IPS-18a (cell line): ENCODE results near the gene GSG1L.

ENCODE experiments used
- H3K27ac ChIP-seq: one replicate; pipeline ENCODE4 v1.5.1; 2013; ENCODE audit warnings: low read length
- H3K27me3 ChIP-seq: one replicate; pipeline ENCODE4 v1.6.1; 2013; ENCODE audit warnings: mild to moderate bottlenecking, low read length; ENCODE audit not compliant: control insufficient read depth, insufficient read depth
- H3K36me3 ChIP-seq: one replicate; pipeline ENCODE4 v1.6.1; 2013; ENCODE audit warnings: low read depth, low read length; ENCODE audit not compliant: control insufficient read depth
- H3K4me1 ChIP-seq: one replicate; pipeline ENCODE4 v1.6.1; 2013; ENCODE audit warnings: low read depth, low read length; ENCODE audit not compliant: control insufficient read depth
- H3K4me3 ChIP-seq: one replicate; pipeline ENCODE4 v1.5.1; 2013; ENCODE audit warnings: low read length
- H3K9ac ChIP-seq: one replicate; pipeline ENCODE4 v1.6.1; 2013; ENCODE audit warnings: mild to moderate bottlenecking, low read length, moderate library complexity
- H3K9me3 ChIP-seq: one replicate; pipeline ENCODE4 v1.6.1; 2013; ENCODE audit warnings: low read depth, low read length; ENCODE audit not compliant: control insufficient read depth

GSG1L gene

GRCh38 chr16:27928542-27928941, 135.0 kb downstream of the GSG1L start:
- no peaks in the 10 kb centered on the region for H3K4me1 ChIP-seq
- no peak overlapping the region for H3K9ac ChIP-seq
- no peak overlapping the region for H3K27ac ChIP-seq
- H3K36me3 ChIP-seq, result no peaks in the 10 kb centered on the region
- H3K9me3 ChIP-seq, result no peaks in the 10 kb centered on the region
- H3K4me3 ChIP-seq, result no peak overlapping the region
- H3K27me3 ChIP-seq, result no peaks in the 10 kb centered on the region

GRCh38 chr16:27927266-27927901, 136.1 kb downstream of the GSG1L start:
- Histone ChIP-seq H3K9me3 (no peaks in the 10 kb centered on the region), H3K4me1 (no peaks in the 10 kb centered on the region)

GRCh38 chr16:27925612-27926011, 137.9 kb downstream of the GSG1L start:
- no peaks in the 10 kb centered on the region for H3K36me3 ChIP-seq
- no peaks in the 10 kb centered on the region for H3K9me3 ChIP-seq
- peaks cover 3% of the 10 kb centered on the region for H3K4me1 ChIP-seq
- no peak overlapping the region for H3K4me3 ChIP-seq
- H3K9ac ChIP-seq, result no peak overlapping the region
- no peaks in the 10 kb centered on the region for H3K27me3 ChIP-seq
- H3K27ac ChIP-seq, result no peak overlapping the region

More at GRCh38 chr16:27927266-27927901, 136.1 kb downstream of the GSG1L start:
- Histone ChIP-seq H3K27ac (no peak overlapping the region), H3K4me3 (no peak overlapping the region), H3K27me3 (no peaks in the 10 kb centered on the region), H3K36me3 (no peaks in the 10 kb centered on the region), H3K9ac (no peak overlapping the region)

- Histone ChIP-seq H3K36me3 (no peaks in the 10 kb centered on the region), H3K27me3 (no peaks in the 10 kb centered on the region), H3K9me3 (no peaks in the 10 kb centered on the region), H3K4me3 (no peak overlapping the region), H3K4me1 (peaks cover 10% of the 10 kb centered on the region), H3K27ac (no peak overlapping the region), H3K9ac (no peak overlapping the region)
These were observed 138.9 kb downstream of the GSG1L start for GRCh38 chr16:27924411-27925118.

- H3K27ac ChIP-seq, result no peak overlapping the region
- H3K27me3 ChIP-seq, result no peaks in the 10 kb centered on the region
- no peaks in the 10 kb centered on the region for H3K9me3 ChIP-seq
- H3K9ac ChIP-seq, result no peak overlapping the region
- H3K36me3 ChIP-seq, result no peaks in the 10 kb centered on the region
- H3K4me3 ChIP-seq, result no peak overlapping the region
- peaks cover 10% of the 10 kb centered on the region for H3K4me1 ChIP-seq
These were observed 139.8 kb downstream of the GSG1L start for GRCh38 chr16:27923751-27924150.

- no peaks in the 10 kb centered on the region for H3K9me3 ChIP-seq
- peaks cover 10% of the 10 kb centered on the region for H3K4me1 ChIP-seq
- H3K27me3 ChIP-seq, result no peaks in the 10 kb centered on the region
- H3K4me3 ChIP-seq, result no peak overlapping the region
- no peak overlapping the region for H3K9ac ChIP-seq
- no peaks in the 10 kb centered on the region for H3K36me3 ChIP-seq
- H3K27ac ChIP-seq, result no peak overlapping the region
These were observed 141.1 kb downstream of the GSG1L start for GRCh38 chr16:27922433-27922832.

GRCh38 chr16:27921134-27921533, 142.4 kb downstream of the GSG1L start:
- no peak overlapping the region for H3K4me3 ChIP-seq
- no peaks in the 10 kb centered on the region for H3K27me3 ChIP-seq
- no peak overlapping the region for H3K9ac ChIP-seq
- no peaks in the 10 kb centered on the region for H3K9me3 ChIP-seq
- no peak overlapping the region for H3K27ac ChIP-seq
- H3K4me1 ChIP-seq, result peaks cover 10% of the 10 kb centered on the region
- no peaks in the 10 kb centered on the region for H3K36me3 ChIP-seq

GRCh38 chr16:27920391-27920891, 143.1 kb downstream of the GSG1L start:
- Histone ChIP-seq H3K27me3 (no peaks in the 10 kb centered on the region), H3K36me3 (no peaks in the 10 kb centered on the region), H3K4me3 (no peak overlapping the region), H3K9ac (no peak overlapping the region), H3K4me1 (peaks cover 10% of the 10 kb centered on the region), H3K27ac (no peak overlapping the region), H3K9me3 (no peaks in the 10 kb centered on the region)

GRCh38 chr16:27918755-27919154, 144.8 kb downstream of the GSG1L start:
- H3K4me1 ChIP-seq, result peaks cover 10% of the 10 kb centered on the region
- H3K27me3 ChIP-seq, result no peaks in the 10 kb centered on the region
- H3K9ac ChIP-seq, result no peak overlapping the region
- no peak overlapping the region for H3K27ac ChIP-seq
- H3K36me3 ChIP-seq, result no peaks in the 10 kb centered on the region
- H3K9me3 ChIP-seq, result no peaks in the 10 kb centered on the region
- H3K4me3 ChIP-seq, result no peak overlapping the region

GRCh38 chr16:27917949-27918348, 145.6 kb downstream of the GSG1L start:
- H3K4me3 ChIP-seq, result no peak overlapping the region
- no peak overlapping the region for H3K9ac ChIP-seq
- H3K9me3 ChIP-seq, result no peaks in the 10 kb centered on the region
- H3K27me3 ChIP-seq, result no peaks in the 10 kb centered on the region
- no peaks in the 10 kb centered on the region for H3K36me3 ChIP-seq
- H3K27ac ChIP-seq, result no peak overlapping the region
- peaks cover 10% of the 10 kb centered on the region for H3K4me1 ChIP-seq

- Histone ChIP-seq H3K4me3 (no peak overlapping the region), H3K4me1 (no peaks in the 10 kb centered on the region), H3K9me3 (no peaks in the 10 kb centered on the region), H3K36me3 (no peaks in the 10 kb centered on the region), H3K27ac (no peak overlapping the region), H3K27me3 (no peaks in the 10 kb centered on the region), H3K9ac (no peak overlapping the region)
These were observed 152.0 kb downstream of the GSG1L start for GRCh38 chr16:27911486-27911885.
